Measurements from ENCODE around the gene FUT9. TPM values are rescaled to one million over a fixed set of nuclear protein-coding genes. Genes with fewer than 3 reads are reported as not detected.

FUT9 gene
- total and polyA plus RNA-seq, 2 of the 8 experiments (the other 6 are each of a cell fraction or from before 2014, with no cell fraction given) = 0.85 to 4.9 TPM

- TF ChIP-seq TBP (IDR thresholded peaks at IDR 0.05; ENCODE audit: low read depth, low read length) = 0 out of 2 replicates have a peak, but pooled peaks have one; percentile 2
- TF ChIP-seq USF2 (IDR thresholded peaks at IDR 0.05; ENCODE audit: low read length) = no peak
Observed at GRCh38 chr6:96016334-96017069, 728 bp downstream of the FUT9 start (continued).
